Neutrophil (primary cell): ENCODE data around the gene ZNF382.

Experiments used
- H3K27ac ChIP-seq: fragments of 200-600 bp; sonication (generic); 2 replicates; pipeline ENCODE4 v1.5.1; 2016; ENCODE audit warnings: mild to moderate bottlenecking, moderate library complexity
- H3K27me3 ChIP-seq: fragments of 200-600 bp; sonication (generic); 2 replicates; pipeline ENCODE4 v1.6.0; 2016; ENCODE audit warnings: mild to moderate bottlenecking
- H3K36me3 ChIP-seq: fragments of 200-600 bp; sonication (generic); 2 replicates; pipeline ENCODE4 v1.5.1; 2017
- H3K4me1 ChIP-seq, 2 experiments: fragments of 200-600 bp in 1 of 2; sonication (generic) in 1 of 2; 1 replicate in 1 of 2; 2 replicates in 1 of 2; pipeline versions ENCODE4 v1.5.1 to v1.6.1; 2013 to 2016; ENCODE audit warnings: low read depth in 1 of 2, low read length in 1 of 2, mild to moderate bottlenecking in 1 of 2, moderate library complexity in 1 of 2; ENCODE audit not compliant: control insufficient read depth in 1 of 2, insufficient read depth in 1 of 2
- H3K4me3 ChIP-seq, 2 experiments: fragments of 200-600 bp in 1 of 2; sonication (generic) in 1 of 2; 1 replicate in 1 of 2; 2 replicates in 1 of 2; pipeline ENCODE4 v1.5.1; 2013 to 2016; ENCODE audit warnings: low read depth in 1 of 2, low read length in 1 of 2, mild to moderate bottlenecking in 1 of 2, moderate library complexity in 1 of 2
- H3K9me3 ChIP-seq: fragments of 200-600 bp; sonication (generic); 2 replicates; pipeline ENCODE4 v1.5.1; 2016
- CTCF ChIP-seq: fragments of 200-600 bp; sonication (generic); IDR thresholded peaks from 2 replicates; pipeline ENCODE4 v1.5.1; 2016; ENCODE audit warnings: antibody characterized with exemption

The ZNF382 gene

GRCh38 chr19:36665832-36666231 lies 60.7 kb downstream of the ZNF382 start:
- Histone ChIP-seq H3K27ac (no peak overlapping the region), H3K36me3 (no peaks in the 10 kb centered on the region), H3K27me3 (peaks cover 3% of the 10 kb centered on the region), H3K4me3 (peak overlapping the region; percentile 66 to 72), H3K9me3 (peaks cover 4% of the 10 kb centered on the region), H3K4me1 (peaks cover 17% of the 10 kb centered on the region in 2 experiments)
- no peak for TF ChIP-seq CTCF

GRCh38 chr19:36668646-36669045 lies 63.5 kb downstream of the ZNF382 start:
- no peak overlapping the region for H3K4me3 ChIP-seq
- H3K9me3 ChIP-seq = peaks cover 4% of the 10 kb centered on the region
- no peaks in the 10 kb centered on the region for H3K36me3 ChIP-seq
- no peak overlapping the region for H3K27ac ChIP-seq
- peaks cover 3% of the 10 kb centered on the region for H3K27me3 ChIP-seq
- no peak for TF ChIP-seq CTCF
- H3K4me1 ChIP-seq = peaks cover 17% of the 10 kb centered on the region in 2 experiments

GRCh38 chr19:36672368-36672767 lies 67.3 kb downstream of the ZNF382 start:
- no peak for TF ChIP-seq CTCF
- Histone ChIP-seq H3K4me3 (no peak overlapping the region), H3K4me1 (peaks cover under 1 to 2% of the 10 kb centered on the region in 2 experiments), H3K9me3 (peaks cover 4% of the 10 kb centered on the region), H3K36me3 (no peaks in the 10 kb centered on the region), H3K27ac (no peak overlapping the region), H3K27me3 (no peaks in the 10 kb centered on the region)

GRCh38 chr19:36674201-36674600 lies 69.1 kb downstream of the ZNF382 start:
- Histone ChIP-seq H3K9me3 (peaks cover 4% of the 10 kb centered on the region), H3K4me1 (no peaks in the 10 kb centered on the region), H3K4me3 (no peak overlapping the region), H3K36me3 (no peaks in the 10 kb centered on the region), H3K27me3 (no peaks in the 10 kb centered on the region), H3K27ac (no peak overlapping the region)
- no peak for TF ChIP-seq CTCF

GRCh38 chr19:36679455-36679854 lies 74.3 kb downstream of the ZNF382 start:
- H3K4me3 ChIP-seq = no peak overlapping the region
- H3K9me3 ChIP-seq = peaks cover 6% of the 10 kb centered on the region

More at GRCh38 chr19:36679455-36679854, 74.3 kb downstream of the ZNF382 start:
- no peaks in the 10 kb centered on the region for H3K27me3 ChIP-seq
- no peak for TF ChIP-seq CTCF
- no peaks in the 10 kb centered on the region for H3K36me3 ChIP-seq
- H3K27ac ChIP-seq = no peak overlapping the region
- no peaks in the 10 kb centered on the region for H3K4me1 ChIP-seq
